ENCODE results near the gene GSTO2. TPM values are rescaled to one million over a fixed set of nuclear protein-coding genes. Genes with fewer than 3 reads are reported as not detected.

Gene GSTO2
- total and polyA plus RNA-seq, 2 of the 13 experiments (the other 11 are each of a cell fraction or from before 2014, with no cell fraction given), result 2.1 to 7.9 TPM

DNA sequence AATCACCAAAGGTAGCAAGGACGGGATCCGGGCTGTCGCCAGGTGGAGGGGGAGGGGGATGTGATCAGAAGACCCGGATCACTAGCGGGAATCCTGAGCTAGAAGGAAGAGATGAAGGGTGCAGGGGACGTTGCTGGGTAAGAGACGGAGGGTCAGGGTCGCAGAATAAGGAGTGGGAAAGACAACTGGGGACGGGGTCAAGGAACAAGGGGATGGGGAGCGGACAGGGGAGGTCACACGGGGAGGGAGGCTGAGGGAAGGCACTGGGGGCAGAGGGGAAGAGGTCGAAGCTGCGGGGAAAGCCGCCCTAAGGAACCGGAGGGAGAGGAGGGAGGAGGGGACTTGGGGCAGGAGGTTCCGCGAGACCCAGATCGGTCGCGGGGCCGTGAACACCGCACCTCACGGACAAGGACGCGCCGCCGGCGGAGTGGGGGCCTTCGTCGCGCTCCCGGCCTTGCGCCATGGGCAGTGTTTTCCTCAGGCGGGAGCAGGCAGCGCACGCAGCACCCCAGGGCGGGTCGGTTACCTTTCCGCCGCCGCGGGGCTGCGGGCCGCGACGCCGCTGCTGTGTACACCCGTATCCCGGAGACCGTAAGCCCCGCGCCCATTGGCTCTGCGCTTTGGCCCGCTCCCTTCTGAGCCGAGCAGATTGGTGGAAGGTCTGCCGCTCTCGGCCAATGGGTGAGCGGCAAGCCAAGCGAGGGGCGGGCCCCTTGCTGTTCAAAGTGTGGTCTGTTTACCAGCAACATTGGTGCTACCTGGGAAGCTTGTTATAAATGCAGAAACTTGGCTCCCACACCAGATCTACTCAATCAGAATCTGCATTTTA lies 37.0 kb upstream of the GSTO2 start, which contains the start of gene CFAP43 (continued):
- TF ChIP-seq, protein P1, sequence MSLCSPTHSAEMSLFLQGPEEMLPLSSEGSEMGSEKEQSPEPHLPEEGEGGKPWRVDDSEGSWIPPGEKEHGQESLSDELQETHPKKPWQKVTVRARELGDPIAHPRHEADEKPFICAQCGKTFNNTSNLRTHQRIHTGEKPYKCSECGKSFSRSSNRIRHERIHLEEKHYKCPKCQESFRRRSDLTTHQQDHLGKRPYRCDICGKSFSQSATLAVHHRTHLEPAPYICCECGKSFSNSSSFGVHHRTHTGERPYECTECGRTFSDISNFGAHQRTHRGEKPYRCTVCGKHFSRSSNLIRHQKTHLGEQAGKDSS (CRISPR knock-in tag; IDR thresholded peaks at IDR 0.05; ENCODE audit: borderline replicate concordance, low read depth), result no peak; the same call in 1 of the 2 replicates
- no peak for TF ChIP-seq HNRNPH1 (optimal IDR thresholded peaks at IDR 0.05; ENCODE audit: low read depth, low read length)
- no peak for TF ChIP-seq GFI1 (CRISPR knock-in tag; IDR thresholded peaks at IDR 0.05; ENCODE audit: borderline replicate concordance)
- TF ChIP-seq ZNF333 (CRISPR knock-in tag; IDR thresholded peaks at IDR 0.05; ENCODE audit: borderline replicate concordance), result peak; percentile 57; the same call in 1 of the 2 replicates
- peak; percentile 90 for TF ChIP-seq GATAD1 (CRISPR knock-in tag; IDR thresholded peaks at IDR 0.05)
- 0 out of 2 replicates have a peak, but pooled peaks have one; percentile 47 for TF ChIP-seq ZNF713 (CRISPR knock-in tag; IDR thresholded peaks at IDR 0.05)
- TF ChIP-seq ZFP41 (CRISPR knock-in tag; IDR thresholded peaks at IDR 0.05; ENCODE audit: borderline replicate concordance), result no peak
- TF ChIP-seq, protein P2, sequence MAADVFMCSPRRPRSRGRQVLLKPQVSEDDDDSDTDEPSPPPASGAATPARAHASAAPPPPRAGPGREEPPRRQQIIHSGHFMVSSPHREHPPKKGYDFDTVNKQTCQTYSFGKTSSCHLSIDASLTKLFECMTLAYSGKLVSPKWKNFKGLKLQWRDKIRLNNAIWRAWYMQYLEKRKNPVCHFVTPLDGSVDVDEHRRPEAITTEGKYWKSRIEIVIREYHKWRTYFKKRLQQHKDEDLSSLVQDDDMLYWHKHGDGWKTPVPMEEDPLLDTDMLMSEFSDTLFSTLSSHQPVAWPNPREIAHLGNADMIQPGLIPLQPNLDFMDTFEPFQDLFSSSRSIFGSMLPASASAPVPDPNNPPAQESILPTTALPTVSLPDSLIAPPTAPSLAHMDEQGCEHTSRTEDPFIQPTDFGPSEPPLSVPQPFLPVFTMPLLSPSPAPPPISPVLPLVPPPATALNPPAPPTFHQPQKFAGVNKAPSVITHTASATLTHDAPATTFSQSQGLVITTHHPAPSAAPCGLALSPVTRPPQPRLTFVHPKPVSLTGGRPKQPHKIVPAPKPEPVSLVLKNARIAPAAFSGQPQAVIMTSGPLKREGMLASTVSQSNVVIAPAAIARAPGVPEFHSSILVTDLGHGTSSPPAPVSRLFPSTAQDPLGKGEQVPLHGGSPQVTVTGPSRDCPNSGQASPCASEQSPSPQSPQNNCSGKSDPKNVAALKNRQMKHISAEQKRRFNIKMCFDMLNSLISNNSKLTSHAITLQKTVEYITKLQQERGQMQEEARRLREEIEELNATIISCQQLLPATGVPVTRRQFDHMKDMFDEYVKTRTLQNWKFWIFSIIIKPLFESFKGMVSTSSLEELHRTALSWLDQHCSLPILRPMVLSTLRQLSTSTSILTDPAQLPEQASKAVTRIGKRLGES (CRISPR knock-in tag; IDR thresholded peaks at IDR 0.05; ENCODE audit: borderline replicate concordance), result no peak
- TF ChIP-seq, protein P3, sequence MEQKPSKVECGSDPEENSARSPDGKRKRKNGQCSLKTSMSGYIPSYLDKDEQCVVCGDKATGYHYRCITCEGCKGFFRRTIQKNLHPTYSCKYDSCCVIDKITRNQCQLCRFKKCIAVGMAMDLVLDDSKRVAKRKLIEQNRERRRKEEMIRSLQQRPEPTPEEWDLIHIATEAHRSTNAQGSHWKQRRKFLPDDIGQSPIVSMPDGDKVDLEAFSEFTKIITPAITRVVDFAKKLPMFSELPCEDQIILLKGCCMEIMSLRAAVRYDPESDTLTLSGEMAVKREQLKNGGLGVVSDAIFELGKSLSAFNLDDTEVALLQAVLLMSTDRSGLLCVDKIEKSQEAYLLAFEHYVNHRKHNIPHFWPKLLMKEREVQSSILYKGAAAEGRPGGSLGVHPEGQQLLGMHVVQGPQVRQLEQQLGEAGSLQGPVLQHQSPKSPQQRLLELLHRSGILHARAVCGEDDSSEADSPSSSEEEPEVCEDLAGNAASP (CRISPR knock-in tag; IDR thresholded peaks at IDR 0.05; ENCODE audit: borderline replicate concordance), result peak; percentile 22; the same call in 1 of the 2 replicates
- no peak for TF ChIP-seq NFE2 (CRISPR knock-in tag; IDR thresholded peaks at IDR 0.05)
- no peak for TF ChIP-seq ZNF878 (CRISPR knock-in tag; IDR thresholded peaks at IDR 0.05)
- no peak for TF ChIP-seq ZNF496 (CRISPR knock-in tag; IDR thresholded peaks at IDR 0.05; ENCODE audit: insufficient replicate concordance)
- TF ChIP-seq, protein P4, sequence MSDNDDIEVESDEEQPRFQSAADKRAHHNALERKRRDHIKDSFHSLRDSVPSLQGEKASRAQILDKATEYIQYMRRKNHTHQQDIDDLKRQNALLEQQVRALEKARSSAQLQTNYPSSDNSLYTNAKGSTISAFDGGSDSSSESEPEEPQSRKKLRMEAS (IDR thresholded peaks at IDR 0.05), result peak; percentile 93
- TF ChIP-seq SIN3B (IDR thresholded peaks at IDR 0.05; ENCODE audit: low read length), result peak; percentile 52
- TF ChIP-seq, protein P5, sequence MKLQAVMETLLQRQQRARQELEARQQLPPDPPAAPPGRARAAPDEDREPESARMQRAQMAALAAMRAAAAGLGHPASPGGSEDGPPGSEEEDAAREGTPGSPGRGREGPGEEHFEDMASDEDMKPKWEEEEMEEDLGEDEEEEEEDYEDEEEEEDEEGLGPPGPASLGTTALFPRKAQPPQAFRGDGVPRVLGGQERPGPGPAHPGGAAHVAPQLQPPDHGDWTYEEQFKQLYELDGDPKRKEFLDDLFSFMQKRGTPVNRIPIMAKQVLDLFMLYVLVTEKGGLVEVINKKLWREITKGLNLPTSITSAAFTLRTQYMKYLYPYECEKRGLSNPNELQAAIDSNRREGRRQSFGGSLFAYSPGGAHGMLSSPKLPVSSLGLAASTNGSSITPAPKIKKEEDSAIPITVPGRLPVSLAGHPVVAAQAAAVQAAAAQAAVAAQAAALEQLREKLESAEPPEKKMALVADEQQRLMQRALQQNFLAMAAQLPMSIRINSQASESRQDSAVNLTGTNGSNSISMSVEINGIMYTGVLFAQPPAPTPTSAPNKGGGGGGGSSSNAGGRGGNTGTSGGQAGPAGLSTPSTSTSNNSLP (IDR thresholded peaks at IDR 0.05; ENCODE audit: low read depth, low read length), result no peak
- TF ChIP-seq, protein P6, sequence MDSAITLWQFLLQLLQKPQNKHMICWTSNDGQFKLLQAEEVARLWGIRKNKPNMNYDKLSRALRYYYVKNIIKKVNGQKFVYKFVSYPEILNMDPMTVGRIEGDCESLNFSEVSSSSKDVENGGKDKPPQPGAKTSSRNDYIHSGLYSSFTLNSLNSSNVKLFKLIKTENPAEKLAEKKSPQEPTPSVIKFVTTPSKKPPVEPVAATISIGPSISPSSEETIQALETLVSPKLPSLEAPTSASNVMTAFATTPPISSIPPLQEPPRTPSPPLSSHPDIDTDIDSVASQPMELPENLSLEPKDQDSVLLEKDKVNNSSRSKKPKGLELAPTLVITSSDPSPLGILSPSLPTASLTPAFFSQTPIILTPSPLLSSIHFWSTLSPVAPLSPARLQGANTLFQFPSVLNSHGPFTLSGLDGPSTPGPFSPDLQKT (CRISPR knock-in tag; IDR thresholded peaks at IDR 0.05; ENCODE audit: borderline replicate concordance), result no peak
- no peak for TF ChIP-seq ZNF367 (CRISPR knock-in tag; IDR thresholded peaks at IDR 0.05; ENCODE audit: borderline replicate concordance)
- TF ChIP-seq ZNF24 (IDR thresholded peaks at IDR 0.05), result no peak
- 0 out of 2 replicates have a peak, but pooled peaks have one; percentile 12 for TF ChIP-seq BCL6 (CRISPR knock-in tag; IDR thresholded peaks at IDR 0.05)
- peak; percentile 93 for TF ChIP-seq ZNF350 (CRISPR knock-in tag; IDR thresholded peaks at IDR 0.05; ENCODE audit: borderline replicate concordance, low read depth)

All from HepG2 (cell line).